ENCODE measurements around the gene PAN3. TPM values are rescaled to one million over a fixed set of nuclear protein-coding genes. Genes with fewer than 3 reads are reported as not detected.
A peak's percentile ranks its signal among the peaks of the same experiment; 100 is the strongest.

PAN3 gene
- total RNA-seq, 4 donors from 2014 or later: 5.5 to 14.7 (median 9.4) TPM

- in situ Hi-C loops (cut with MboI; ENCODE audit: low sequenced_read_pairs in 4 of 4): loop anchor here in 1 of 4 donors (25.0 kb wide), 1 partner anchor 448 kb away; no protein-coding TSS in a partner anchor
- TF ChIP-seq CTCF (IDR thresholded peaks at IDR 0.05 in 4 of 5, conservative IDR thresholded peaks at IDR 0.05 in 1 of 5) (no peak), POLR2A (IDR thresholded peaks at IDR 0.05) (no peak)
- H3K27ac ChIP-seq: peak overlapping the region in 3 of 4 donors; percentile 38 to 54 (median 50)
- H3K36me3 ChIP-seq: no peaks in the 10 kb centered on the region
- H3K9me3 ChIP-seq: no peaks in the 10 kb centered on the region
- no peak for DNase-seq
- no peak for ATAC-seq
- H3K4me1 ChIP-seq: peaks cover 11 to 13% of the 10 kb centered on the region in 2 donors
- intact Hi-C loops (cut with DNase I; ENCODE audit: low total_unique reads): no loop called here
- H3K27me3 ChIP-seq: no peaks in the 10 kb centered on the region
- no peak overlapping the region for H3K4me3 ChIP-seq
Measured at GRCh38 chr13:28339419-28339818, 201.1 kb downstream of the PAN3 start.

GRCh38 chr13:28340272-28340793 lies 202.0 kb downstream of the PAN3 start:
- no peak for DNase-seq
- intact Hi-C loops (cut with DNase I; ENCODE audit: low total_unique reads): no loop called here
- Histone ChIP-seq H3K4me1 (peaks cover 11 to 13% of the 10 kb centered on the region in 2 donors), H3K4me3 (no peak overlapping the region), H3K27me3 (no peaks in the 10 kb centered on the region), H3K36me3 (no peaks in the 10 kb centered on the region), H3K9me3 (no peaks in the 10 kb centered on the region), H3K27ac (peak overlapping the region in 2 of 4 donors; percentile 38 to 54)
- in situ Hi-C loops (cut with MboI; ENCODE audit: low sequenced_read_pairs in 4 of 4): loop anchor here in 1 of 4 donors (25.0 kb wide), 1 partner anchor 447 kb away; no protein-coding TSS in a partner anchor
- no peak for ATAC-seq
- TF ChIP-seq POLR2A (IDR thresholded peaks at IDR 0.05) (no peak), CTCF (IDR thresholded peaks at IDR 0.05 in 4 of 5, conservative IDR thresholded peaks at IDR 0.05 in 1 of 5) (no peak)

GRCh38 chr13:28342251-28342650 lies 203.9 kb downstream of the PAN3 start:
- in situ Hi-C loops (cut with MboI; ENCODE audit: low sequenced_read_pairs in 4 of 4) (loop anchor here in 1 of 4 donors (25.0 kb wide), 1 partner anchor 445 kb away; no protein-coding TSS in a partner anchor), intact Hi-C loops (cut with DNase I; ENCODE audit: low total_unique reads) (no loop called here)
- ATAC-seq (no peak), DNase-seq (no peak)
- H3K9me3 ChIP-seq: no peaks in the 10 kb centered on the region
- peaks cover 0 to 2% (median 0%) of the 10 kb centered on the region in 3 donors for H3K27me3 ChIP-seq
- H3K4me1 ChIP-seq: peaks cover 11% of the 10 kb centered on the region in 2 donors
- no peaks in the 10 kb centered on the region for H3K36me3 ChIP-seq
- no peak overlapping the region for H3K27ac ChIP-seq
- TF ChIP-seq CTCF (IDR thresholded peaks at IDR 0.05 in 4 of 5, conservative IDR thresholded peaks at IDR 0.05 in 1 of 5): no peak
- no peak for TF ChIP-seq POLR2A (IDR thresholded peaks at IDR 0.05)
- H3K4me3 ChIP-seq: no peak overlapping the region

- in situ Hi-C loops (cut with MboI; ENCODE audit: low sequenced_read_pairs in 4 of 4): loop anchor here in 1 of 4 donors (25.0 kb wide), 1 partner anchor 443 kb away; no protein-coding TSS in a partner anchor
- TF ChIP-seq CTCF (IDR thresholded peaks at IDR 0.05 in 4 of 5, conservative IDR thresholded peaks at IDR 0.05 in 1 of 5) (no peak), POLR2A (IDR thresholded peaks at IDR 0.05) (no peak)
- no peaks in the 10 kb centered on the region for H3K4me1 ChIP-seq
- ATAC-seq (no peak), DNase-seq (no peak)
- no peak overlapping the region for H3K4me3 ChIP-seq
- no peaks in the 10 kb centered on the region for H3K9me3 ChIP-seq
- H3K27me3 ChIP-seq: peaks cover 0 to 2% (median 0%) of the 10 kb centered on the region in 3 donors
- H3K36me3 ChIP-seq: no peaks in the 10 kb centered on the region
- no peak overlapping the region for H3K27ac ChIP-seq
- intact Hi-C loops (cut with DNase I; ENCODE audit: low total_unique reads): no loop called here
Measured at GRCh38 chr13:28344163-28344562, 205.8 kb downstream of the PAN3 start.

Other genes starting within 250 kb of the PAN3 start
- not detected for gene PDX1, start 218.5 kb upstream of the PAN3 start, total RNA-seq
- gene CDX2, start 169.2 kb upstream of the PAN3 start, total RNA-seq: under 1 TPM in 1 of 4 donors, not detected in 3; 0.56 TPM
- gene URAD, start 149.9 kb upstream of the PAN3 start, total RNA-seq: not detected
- gene FLT3, start 38.0 kb upstream of the PAN3 start, total RNA-seq: under 1 TPM; 0.22 to 0.92 (median 0.37) TPM